ENCODE data around the gene FAM184B.

DNA sequence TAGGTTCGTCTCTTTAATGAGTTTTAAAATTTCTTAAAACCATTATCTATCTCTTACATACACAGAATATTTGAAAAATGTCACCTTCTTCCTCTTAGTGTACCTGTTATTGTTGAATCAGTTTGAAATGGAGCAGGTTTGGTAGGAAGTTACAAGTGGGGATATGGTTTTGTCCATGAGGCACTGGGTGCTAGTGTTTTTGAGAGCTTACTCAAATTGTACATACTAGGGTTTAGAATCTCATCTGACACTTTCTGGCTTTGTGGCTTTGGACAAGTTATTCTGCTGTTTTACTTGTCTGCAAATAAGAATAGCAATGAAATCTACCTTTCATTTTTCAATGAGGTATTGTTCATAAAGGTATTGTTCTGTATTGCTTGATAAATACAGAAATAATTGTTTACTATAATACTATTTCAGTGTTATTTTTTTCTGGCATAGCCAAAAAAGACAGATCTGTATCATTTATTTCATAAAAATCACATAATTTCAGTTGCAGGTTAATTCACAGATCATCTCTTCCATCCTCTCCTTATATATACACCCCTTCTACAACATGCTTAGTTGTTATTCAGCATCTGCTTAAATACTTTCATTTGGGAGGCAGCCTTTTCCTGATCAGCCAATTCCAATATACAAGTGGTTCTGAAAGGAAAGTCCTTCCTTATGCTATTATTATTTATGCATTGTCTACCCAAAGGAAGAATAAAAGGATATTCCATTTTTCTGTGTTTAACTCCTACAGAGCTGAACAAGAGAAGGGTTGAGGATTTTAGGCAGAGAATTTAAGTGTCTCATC, 42.6 kb upstream of the FAM184B start:
- TF ChIP-seq EZH2phosphoT487 (IDR thresholded peaks at IDR 0.05; ENCODE audit: low read length) (no peak), EZH2 (optimal IDR thresholded peaks at IDR 0.05; ENCODE audit: low read depth, low read length) (no peak)
- TF ChIP-seq, protein P1, sequence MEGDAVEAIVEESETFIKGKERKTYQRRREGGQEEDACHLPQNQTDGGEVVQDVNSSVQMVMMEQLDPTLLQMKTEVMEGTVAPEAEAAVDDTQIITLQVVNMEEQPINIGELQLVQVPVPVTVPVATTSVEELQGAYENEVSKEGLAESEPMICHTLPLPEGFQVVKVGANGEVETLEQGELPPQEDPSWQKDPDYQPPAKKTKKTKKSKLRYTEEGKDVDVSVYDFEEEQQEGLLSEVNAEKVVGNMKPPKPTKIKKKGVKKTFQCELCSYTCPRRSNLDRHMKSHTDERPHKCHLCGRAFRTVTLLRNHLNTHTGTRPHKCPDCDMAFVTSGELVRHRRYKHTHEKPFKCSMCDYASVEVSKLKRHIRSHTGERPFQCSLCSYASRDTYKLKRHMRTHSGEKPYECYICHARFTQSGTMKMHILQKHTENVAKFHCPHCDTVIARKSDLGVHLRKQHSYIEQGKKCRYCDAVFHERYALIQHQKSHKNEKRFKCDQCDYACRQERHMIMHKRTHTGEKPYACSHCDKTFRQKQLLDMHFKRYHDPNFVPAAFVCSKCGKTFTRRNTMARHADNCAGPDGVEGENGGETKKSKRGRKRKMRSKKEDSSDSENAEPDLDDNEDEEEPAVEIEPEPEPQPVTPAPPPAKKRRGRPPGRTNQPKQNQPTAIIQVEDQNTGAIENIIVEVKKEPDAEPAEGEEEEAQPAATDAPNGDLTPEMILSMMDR (IDR thresholded peaks at IDR 0.05; ENCODE audit: low read length), result no peak
